ENCODE data around the gene ZNF554. TPM values are rescaled to one million over a fixed set of nuclear protein-coding genes. Genes with fewer than 3 reads are reported as not detected.
A peak's percentile ranks its signal among the peaks of the same experiment; 100 is the strongest.

Gene ZNF554
- total RNA-seq, 1 experiment from 2014 or later: 5.9 TPM

DNA sequence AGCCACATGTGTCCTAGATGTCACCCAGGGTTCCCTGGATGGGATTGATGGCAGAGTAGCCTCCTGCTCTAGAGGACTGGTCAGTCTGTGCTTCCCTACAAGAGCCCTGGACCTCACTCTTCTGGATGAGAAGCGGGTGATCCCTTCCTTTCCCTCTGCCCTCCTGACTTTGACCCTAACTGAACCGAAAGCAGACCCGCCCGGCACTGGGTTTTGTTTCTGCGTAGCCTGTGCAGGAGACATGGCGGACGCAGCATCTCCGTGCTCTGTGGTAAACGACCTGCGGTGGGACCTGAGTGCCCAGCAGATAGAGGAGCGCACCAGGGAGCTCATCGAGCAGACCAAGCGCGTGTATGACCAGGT, 29.5 kb upstream of the ZNF554 start:
- no CpG with 5 or more reads among the region's 14 CpGs for WGBS (ENCODE audit: extremely low coverage, insufficient read length, low lambda C conversion rate)
- H4K91ac ChIP-seq (ENCODE audit: insufficient read length, low read depth, low read length): no peak overlapping the region
- no peak overlapping the region for H3K4me2 ChIP-seq (ENCODE audit: insufficient read depth, insufficient read length, low read length)
- DNase-seq: no peak
- H2BK15ac ChIP-seq (ENCODE audit: low read depth, low read length): no peak overlapping the region
- no peak overlapping the region for H3T11ph ChIP-seq (ENCODE audit: low read length)
- TF ChIP-seq, protein P1, sequence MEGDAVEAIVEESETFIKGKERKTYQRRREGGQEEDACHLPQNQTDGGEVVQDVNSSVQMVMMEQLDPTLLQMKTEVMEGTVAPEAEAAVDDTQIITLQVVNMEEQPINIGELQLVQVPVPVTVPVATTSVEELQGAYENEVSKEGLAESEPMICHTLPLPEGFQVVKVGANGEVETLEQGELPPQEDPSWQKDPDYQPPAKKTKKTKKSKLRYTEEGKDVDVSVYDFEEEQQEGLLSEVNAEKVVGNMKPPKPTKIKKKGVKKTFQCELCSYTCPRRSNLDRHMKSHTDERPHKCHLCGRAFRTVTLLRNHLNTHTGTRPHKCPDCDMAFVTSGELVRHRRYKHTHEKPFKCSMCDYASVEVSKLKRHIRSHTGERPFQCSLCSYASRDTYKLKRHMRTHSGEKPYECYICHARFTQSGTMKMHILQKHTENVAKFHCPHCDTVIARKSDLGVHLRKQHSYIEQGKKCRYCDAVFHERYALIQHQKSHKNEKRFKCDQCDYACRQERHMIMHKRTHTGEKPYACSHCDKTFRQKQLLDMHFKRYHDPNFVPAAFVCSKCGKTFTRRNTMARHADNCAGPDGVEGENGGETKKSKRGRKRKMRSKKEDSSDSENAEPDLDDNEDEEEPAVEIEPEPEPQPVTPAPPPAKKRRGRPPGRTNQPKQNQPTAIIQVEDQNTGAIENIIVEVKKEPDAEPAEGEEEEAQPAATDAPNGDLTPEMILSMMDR (conservative IDR thresholded peaks at IDR 0.05): no peak
- H3K27me3 ChIP-seq (ENCODE audit: insufficient read depth, low read length): no peaks in the 10 kb centered on the region
- no peak overlapping the region for H3K14ac ChIP-seq (ENCODE audit: insufficient read depth, low read length)
- H3K27ac ChIP-seq (ENCODE audit: insufficient read length, low read depth, low read length): no peak overlapping the region
- H3K27ac Mint-ChIP-seq: no peak overlapping the region
- H3K9ac ChIP-seq (ENCODE audit: extremely low read depth, insufficient read length, low read length): no peak overlapping the region
- no peak overlapping the region for H2BK12ac ChIP-seq (ENCODE audit: insufficient read length, low read depth, low read length)
- H4K8ac ChIP-seq (replicated peaks; ENCODE audit: insufficient read length, low read depth, low read length): no peak overlapping the region
- peaks cover 6% of the 10 kb centered on the region for H3K23me2 ChIP-seq (ENCODE audit: insufficient read length, low read depth, low read length, poor library complexity, severe bottlenecking)
- H3K79me1 ChIP-seq (ENCODE audit: insufficient read depth, low read depth, low read length, poor library complexity, severe bottlenecking): peaks cover 9% of the 10 kb centered on the region
- H3K27me3 Mint-ChIP-seq (ENCODE audit: low read depth): no peaks in the 10 kb centered on the region
- no peak overlapping the region for H2AK5ac ChIP-seq (ENCODE audit: insufficient read length, low read length)
- H2BK5ac ChIP-seq (ENCODE audit: insufficient read length, low read length): no peak overlapping the region
- no peak overlapping the region for H2AFZ ChIP-seq (ENCODE audit: low read length)
- H3K4me1 ChIP-seq (ENCODE audit: insufficient read depth, low read length): no peaks in the 10 kb centered on the region
- H3K4ac ChIP-seq (ENCODE audit: low read depth, low read length): no peak overlapping the region
- H3K23ac ChIP-seq (ENCODE audit: insufficient read length, low read depth, low read length): no peak overlapping the region
- H3K4me1 Mint-ChIP-seq: peaks cover 4 to 13% of the 10 kb centered on the region in 2 experiments; a peak in 3 of 4 replicates
- no peaks in the 10 kb centered on the region for H4K20me1 ChIP-seq (ENCODE audit: control insufficient read depth, insufficient read depth, insufficient read length)
- peaks cover 31 to 72% (median 65%) of the 10 kb centered on the region in 3 experiments for H3K36me3 Mint-ChIP-seq (ENCODE audit: insufficient read depth in 1 of 3, low read depth in 3 of 3)
- peaks cover 13% of the 10 kb centered on the region; the same call in 1 of the 2 replicates for H3K79me2 ChIP-seq (ENCODE audit: insufficient read depth, low read length)
- H4K5ac ChIP-seq (ENCODE audit: insufficient read length, low read depth, low read length): no peak overlapping the region
- H3K18ac ChIP-seq (ENCODE audit: insufficient read length, low read depth, low read length): no peak overlapping the region
- H3K9me3 ChIP-seq (ENCODE audit: control insufficient read depth, low read depth, low read length): no peaks in the 10 kb centered on the region
- peak overlapping the region in 1 of 2 experiments; percentile 55; a peak in 1 of 5 replicates for H3K4me3 Mint-ChIP-seq
- H2BK120ac ChIP-seq (ENCODE audit: low read depth, low read length, poor library complexity, severe bottlenecking): no peak overlapping the region
- no peaks in the 10 kb centered on the region for H3K9me3 Mint-ChIP-seq
- no peak overlapping the region for H2BK20ac ChIP-seq (ENCODE audit: low read depth, low read length, poor library complexity, severe bottlenecking)
- no peak overlapping the region for H3K56ac ChIP-seq (ENCODE audit: insufficient read length, low read depth, low read length)
